ENCODE data around the gene KIF23.

Gene KIF23

GRCh38 chr15:69468241-69469121 lies 54.3 kb downstream of the KIF23 start:
- peak; percentile 88 for DNase-seq

- no peak for DNase-seq
Observed at GRCh38 chr15:69469467-69470201, 55.5 kb downstream of the KIF23 start.

GRCh38 chr15:69472046-69472445 lies 57.9 kb downstream of the KIF23 start:
- DNase-seq: no peak

- DNase-seq: no peak
Observed at GRCh38 chr15:69472562-69472961, 58.4 kb downstream of the KIF23 start.

GRCh38 chr15:69474291-69474690 lies 60.1 kb downstream of the KIF23 start:
- no peak for DNase-seq

GRCh38 chr15:69474846-69475455 lies 60.8 kb downstream of the KIF23 start:
- DNase-seq: no peak

- DNase-seq: peak; percentile 56
Observed at GRCh38 chr15:69475769-69476358, 61.7 kb downstream of the KIF23 start.

GRCh38 chr15:69476704-69477473 lies 62.7 kb downstream of the KIF23 start:
- DNase-seq: no peak

GRCh38 chr15:69478259-69478781 lies 64.2 kb downstream of the KIF23 start:
- DNase-seq: peak; percentile 37

- DNase-seq: no peak
Observed at GRCh38 chr15:69479081-69479480, 64.9 kb downstream of the KIF23 start.

- no peak for DNase-seq
Observed at GRCh38 chr15:69479971-69480370, 65.8 kb downstream of the KIF23 start.

GRCh38 chr15:69480932-69481331 lies 66.8 kb downstream of the KIF23 start:
- no peak for DNase-seq

GRCh38 chr15:69482686-69483256 lies 68.6 kb downstream of the KIF23 start:
- DNase-seq: no peak

GRCh38 chr15:69484837-69485236 lies 70.7 kb downstream of the KIF23 start:
- no peak for DNase-seq

- no peak for DNase-seq
Observed at GRCh38 chr15:69486481-69487110, 72.4 kb downstream of the KIF23 start.

GRCh38 chr15:69489073-69489571 lies 75.0 kb downstream of the KIF23 start:
- no peak for DNase-seq

- no peak for DNase-seq
Observed at GRCh38 chr15:69490356-69491037, 76.3 kb downstream of the KIF23 start.

- no peak for DNase-seq
Observed at GRCh38 chr15:69491038-69491505, 76.9 kb downstream of the KIF23 start.

GRCh38 chr15:69493406-69493805 lies 79.3 kb downstream of the KIF23 start:
- DNase-seq: no peak

GRCh38 chr15:69496001-69496400 lies 81.9 kb downstream of the KIF23 start:
- DNase-seq: no peak

Data from NCI-H2029 (cell line).